Astrocyte of the spinal cord (primary cell): ENCODE results near the gene RUNDC1.

Experiments used
- DNase-seq: peaks from one replicate; pipeline ENCODE4 v3.0.0; 2011; ENCODE audit warnings: low read depth, low spot score
- H3K4me3 ChIP-seq: 2 replicates; pipeline ENCODE4 v1.5.1; 2011; ENCODE audit warnings: low read depth, mild to moderate bottlenecking, low read length, moderate library complexity
- in situ Hi-C: cut with HindIII; loops from 2 replicates; pipeline ENCODE4 v1.10.0; 2017; ENCODE audit warnings: low sequenced_read_pairs
- TF ChIP-seq, protein P1 (sequence below): IDR thresholded peaks from 2 replicates; pipeline ENCODE4 v1.5.1; 2012; ENCODE audit warnings: low read depth, mild to moderate bottlenecking, low read length, inconsistent platforms

The RUNDC1 gene

GRCh38 chr17:43025766-43026537 is 45.6 kb downstream of the RUNDC1 start:
- in situ Hi-C loops: no loop called here
- peak overlapping the region; percentile 48 for H3K4me3 ChIP-seq
- no peak for DNase-seq
- TF ChIP-seq, protein P1, sequence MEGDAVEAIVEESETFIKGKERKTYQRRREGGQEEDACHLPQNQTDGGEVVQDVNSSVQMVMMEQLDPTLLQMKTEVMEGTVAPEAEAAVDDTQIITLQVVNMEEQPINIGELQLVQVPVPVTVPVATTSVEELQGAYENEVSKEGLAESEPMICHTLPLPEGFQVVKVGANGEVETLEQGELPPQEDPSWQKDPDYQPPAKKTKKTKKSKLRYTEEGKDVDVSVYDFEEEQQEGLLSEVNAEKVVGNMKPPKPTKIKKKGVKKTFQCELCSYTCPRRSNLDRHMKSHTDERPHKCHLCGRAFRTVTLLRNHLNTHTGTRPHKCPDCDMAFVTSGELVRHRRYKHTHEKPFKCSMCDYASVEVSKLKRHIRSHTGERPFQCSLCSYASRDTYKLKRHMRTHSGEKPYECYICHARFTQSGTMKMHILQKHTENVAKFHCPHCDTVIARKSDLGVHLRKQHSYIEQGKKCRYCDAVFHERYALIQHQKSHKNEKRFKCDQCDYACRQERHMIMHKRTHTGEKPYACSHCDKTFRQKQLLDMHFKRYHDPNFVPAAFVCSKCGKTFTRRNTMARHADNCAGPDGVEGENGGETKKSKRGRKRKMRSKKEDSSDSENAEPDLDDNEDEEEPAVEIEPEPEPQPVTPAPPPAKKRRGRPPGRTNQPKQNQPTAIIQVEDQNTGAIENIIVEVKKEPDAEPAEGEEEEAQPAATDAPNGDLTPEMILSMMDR: no peak

GRCh38 chr17:43026595-43026994 is 46.2 kb downstream of the RUNDC1 start:
- in situ Hi-C loops: no loop called here
- TF ChIP-seq, protein P1: no peak
- H3K4me3 ChIP-seq: no peak overlapping the region

GRCh38 chr17:43027091-43028032 is 47.0 kb downstream of the RUNDC1 start:
- TF ChIP-seq, protein P1: no peak
- no peak for DNase-seq
- in situ Hi-C loops: no loop called here
- no peak overlapping the region for H3K4me3 ChIP-seq

More at GRCh38 chr17:43026595-43026994, 46.2 kb downstream of the RUNDC1 start:
- no peak for DNase-seq

DNA sequence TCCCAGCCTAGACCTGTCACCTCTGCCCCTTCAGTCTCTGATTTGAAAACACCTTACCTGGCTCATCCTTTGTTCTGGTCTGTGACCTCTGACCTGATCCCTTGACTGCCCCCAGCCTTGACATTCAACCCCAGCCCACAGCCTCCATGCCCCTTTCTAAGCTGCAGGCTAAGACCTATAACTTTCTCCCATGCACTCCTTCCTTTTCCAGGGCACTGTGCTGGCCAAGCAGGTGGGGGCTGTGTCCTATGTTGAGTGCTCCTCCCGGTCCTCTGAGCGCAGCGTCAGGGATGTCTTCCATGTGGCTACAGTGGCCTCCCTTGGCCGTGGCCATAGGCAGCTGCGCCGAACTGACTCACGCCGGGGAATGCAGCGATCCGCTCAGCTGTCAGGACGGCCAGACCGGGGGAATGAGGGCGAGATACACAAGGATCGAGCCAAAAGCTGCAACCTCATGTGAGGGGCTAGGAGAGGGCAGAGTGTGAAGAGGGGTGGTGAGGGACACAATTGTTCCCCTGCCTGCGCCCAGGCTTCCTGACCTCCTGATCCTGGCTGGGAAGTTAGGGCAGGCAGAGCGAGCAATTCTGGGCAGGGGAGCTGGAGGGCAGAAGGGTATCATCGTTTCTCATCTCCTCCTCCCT is 48.0 kb downstream of the RUNDC1 start:
- in situ Hi-C loops: no loop called here

GRCh38 chr17:43030137-43030767 is 49.9 kb downstream of the RUNDC1 start:
- TF ChIP-seq, protein P1: no peak
- in situ Hi-C loops: no loop called here
- DNase-seq: no peak
- H3K4me3 ChIP-seq: no peak overlapping the region

More for the DNA sequence above, 48.0 kb downstream of the RUNDC1 start:
- TF ChIP-seq, protein P1: no peak
- no peak overlapping the region for H3K4me3 ChIP-seq
- no peak for DNase-seq

DNA sequence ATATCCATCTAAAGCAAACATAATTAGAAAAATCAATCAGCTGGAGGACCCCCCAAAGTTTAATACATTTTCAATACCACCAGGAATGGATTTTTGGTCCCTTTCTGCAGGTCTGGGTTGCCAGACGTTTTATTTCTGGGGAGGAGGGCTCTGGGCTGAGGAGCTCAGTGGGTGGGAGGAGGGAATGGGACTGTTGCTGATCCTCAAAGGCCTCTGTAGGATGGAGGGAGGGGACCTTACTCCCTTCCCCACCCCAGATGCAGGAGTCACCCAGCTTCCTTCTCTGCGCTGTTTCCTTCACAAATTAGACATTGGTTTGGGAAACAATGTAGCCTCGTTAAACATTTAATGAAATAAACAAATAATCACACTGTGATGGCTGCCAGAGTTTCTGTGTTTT is 51.3 kb downstream of the RUNDC1 start:
- H3K4me3 ChIP-seq: no peak overlapping the region
- in situ Hi-C loops: no loop called here
- TF ChIP-seq, protein P1: no peak
- DNase-seq: no peak
